Right atrium auricular region (tissue), 2 donors: Measurements from ENCODE around the gene FLT1. TPM values are rescaled to one million over a fixed set of nuclear protein-coding genes. Genes with fewer than 3 reads are reported as not detected.

Experiments
- DNase-seq: peaks from one replicate; pipeline ENCODE4 v3.0.0-alpha.2; 2019; ENCODE audit warnings: low spot score
- H3K27ac ChIP-seq, 2 donors: fragments of 200-600 bp; sonication (generic); 1 replicate in 1 of 2; 2 replicates in 1 of 2; pipeline ENCODE4 v1.5.1; 2016 to 2019
- H3K27me3 ChIP-seq, 2 donors: fragments of 200-600 bp; sonication (generic); one replicate each; pipeline versions ENCODE4 v1.5.1 to v1.6.0; 2017 to 2019
- H3K36me3 ChIP-seq: fragments of 200-600 bp; sonication (generic); one replicate; pipeline ENCODE4 v1.5.1; 2016
- H3K4me1 ChIP-seq, 2 donors: fragments of 200-600 bp; sonication (generic); one replicate each; pipeline versions ENCODE4 v1.5.1 to v1.6.0; 2017 to 2019
- H3K4me3 ChIP-seq, 2 donors: fragments of 200-600 bp; sonication (generic); 1 replicate in 1 of 2; 2 replicates in 1 of 2; pipeline ENCODE4 v1.5.1; 2017 to 2019; ENCODE audit warnings: mild to moderate bottlenecking in 1 of 2, moderate library complexity in 1 of 2
- H3K9me3 ChIP-seq, 2 donors: fragments of 200-600 bp; sonication (generic); one replicate each; pipeline ENCODE4 v1.5.1; 2019
- total RNA-seq, 2 donors: library from RNA; depleted of rRNA; stranded (reverse); fragments of >200 nt; gene quantifications; one replicate each; pipeline ENCODE4 v1.1.0, GENCODE V29; 2016
- TF ChIP-seq, protein P1 (sequence below), 2 donors: fragments of 200-600 bp; sonication (generic); IDR thresholded peaks; one replicate each; pipeline ENCODE4 v1.5.1; 2019; ENCODE audit warnings: antibody characterized with exemption in 2 of 2

FLT1 gene
- total RNA-seq, 2 donors from 2014 or later: 40.0 to 51.3 TPM

DNA sequence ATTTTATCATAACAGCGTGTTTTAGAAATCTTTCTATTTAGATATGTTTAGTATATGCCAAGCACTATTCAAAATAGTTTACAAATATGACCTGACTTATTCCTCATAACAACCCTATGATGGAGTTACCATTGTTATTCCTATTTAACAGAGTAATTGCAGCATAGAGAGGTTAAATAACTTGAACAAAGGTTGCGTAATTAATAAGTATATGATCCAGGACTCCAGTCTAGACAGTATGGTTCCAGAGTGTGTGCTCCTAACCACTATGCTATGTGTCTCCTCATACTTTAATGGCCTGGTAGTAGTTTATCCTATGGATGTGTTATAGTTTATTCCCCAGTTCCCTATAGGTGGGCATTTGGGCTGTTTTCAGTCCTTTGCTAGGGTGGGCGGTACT, 211.3 kb downstream of the FLT1 start:
- Histone ChIP-seq H3K4me1 (no peaks in the 10 kb centered on the region), H3K27ac (no peak overlapping the region), H3K9me3 (no peaks in the 10 kb centered on the region), H3K4me3 (no peak overlapping the region), H3K36me3 (peaks cover 61% of the 10 kb centered on the region), H3K27me3 (no peaks in the 10 kb centered on the region)
- TF ChIP-seq, protein P1, sequence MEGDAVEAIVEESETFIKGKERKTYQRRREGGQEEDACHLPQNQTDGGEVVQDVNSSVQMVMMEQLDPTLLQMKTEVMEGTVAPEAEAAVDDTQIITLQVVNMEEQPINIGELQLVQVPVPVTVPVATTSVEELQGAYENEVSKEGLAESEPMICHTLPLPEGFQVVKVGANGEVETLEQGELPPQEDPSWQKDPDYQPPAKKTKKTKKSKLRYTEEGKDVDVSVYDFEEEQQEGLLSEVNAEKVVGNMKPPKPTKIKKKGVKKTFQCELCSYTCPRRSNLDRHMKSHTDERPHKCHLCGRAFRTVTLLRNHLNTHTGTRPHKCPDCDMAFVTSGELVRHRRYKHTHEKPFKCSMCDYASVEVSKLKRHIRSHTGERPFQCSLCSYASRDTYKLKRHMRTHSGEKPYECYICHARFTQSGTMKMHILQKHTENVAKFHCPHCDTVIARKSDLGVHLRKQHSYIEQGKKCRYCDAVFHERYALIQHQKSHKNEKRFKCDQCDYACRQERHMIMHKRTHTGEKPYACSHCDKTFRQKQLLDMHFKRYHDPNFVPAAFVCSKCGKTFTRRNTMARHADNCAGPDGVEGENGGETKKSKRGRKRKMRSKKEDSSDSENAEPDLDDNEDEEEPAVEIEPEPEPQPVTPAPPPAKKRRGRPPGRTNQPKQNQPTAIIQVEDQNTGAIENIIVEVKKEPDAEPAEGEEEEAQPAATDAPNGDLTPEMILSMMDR (IDR thresholded peaks at IDR 0.05): no peak
- no peak for DNase-seq

DNA sequence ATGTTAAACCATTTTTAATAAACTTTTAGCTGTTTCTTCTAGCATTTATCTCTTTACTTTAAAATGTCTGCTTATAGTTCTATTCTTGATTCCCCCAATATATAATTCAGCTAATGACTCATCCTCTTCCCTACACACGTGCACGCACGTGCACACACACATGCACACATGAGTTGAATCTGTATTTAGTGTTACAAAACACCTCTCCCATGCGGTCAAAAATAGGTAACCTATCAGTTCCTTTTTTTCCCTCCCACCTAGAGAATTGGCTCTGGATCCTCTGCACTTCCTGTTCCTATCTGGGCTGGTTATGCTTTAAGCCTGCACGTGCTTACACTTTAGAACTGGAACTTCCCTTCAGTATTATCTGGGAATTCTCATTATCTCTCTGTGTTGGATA, 212.5 kb downstream of the FLT1 start:
- Histone ChIP-seq H3K27me3 (no peaks in the 10 kb centered on the region), H3K36me3 (peaks cover 55% of the 10 kb centered on the region), H3K27ac (no peak overlapping the region), H3K4me1 (no peaks in the 10 kb centered on the region), H3K4me3 (no peak overlapping the region), H3K9me3 (no peaks in the 10 kb centered on the region)
- TF ChIP-seq, protein P1 (IDR thresholded peaks at IDR 0.05): no peak
- DNase-seq: no peak

DNA sequence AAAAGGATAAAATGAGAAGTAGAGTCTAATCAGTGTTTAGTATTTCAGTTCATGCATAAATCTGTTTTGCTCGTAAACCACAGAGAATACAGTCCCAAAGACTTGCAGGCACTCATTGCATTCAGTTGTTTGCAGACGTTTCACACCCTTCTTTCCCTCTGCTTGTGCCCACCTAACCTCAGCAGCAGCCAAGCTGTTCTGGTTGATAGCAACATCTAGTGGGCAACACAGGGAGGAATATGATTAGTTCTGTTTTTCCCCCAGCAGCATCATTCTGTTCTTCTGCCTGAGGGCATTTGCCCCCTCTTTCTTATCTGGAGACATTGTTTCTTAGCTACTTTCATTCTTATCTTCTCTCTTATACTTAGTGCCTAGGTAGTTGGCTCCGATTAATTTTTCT, 221.0 kb downstream of the FLT1 start:
- no peak for DNase-seq
- Histone ChIP-seq H3K4me1 (no peaks in the 10 kb centered on the region), H3K27ac (no peak overlapping the region), H3K36me3 (peaks cover 15% of the 10 kb centered on the region), H3K9me3 (no peaks in the 10 kb centered on the region), H3K27me3 (no peaks in the 10 kb centered on the region), H3K4me3 (no peak overlapping the region)
- TF ChIP-seq, protein P1 (IDR thresholded peaks at IDR 0.05): no peak

DNA sequence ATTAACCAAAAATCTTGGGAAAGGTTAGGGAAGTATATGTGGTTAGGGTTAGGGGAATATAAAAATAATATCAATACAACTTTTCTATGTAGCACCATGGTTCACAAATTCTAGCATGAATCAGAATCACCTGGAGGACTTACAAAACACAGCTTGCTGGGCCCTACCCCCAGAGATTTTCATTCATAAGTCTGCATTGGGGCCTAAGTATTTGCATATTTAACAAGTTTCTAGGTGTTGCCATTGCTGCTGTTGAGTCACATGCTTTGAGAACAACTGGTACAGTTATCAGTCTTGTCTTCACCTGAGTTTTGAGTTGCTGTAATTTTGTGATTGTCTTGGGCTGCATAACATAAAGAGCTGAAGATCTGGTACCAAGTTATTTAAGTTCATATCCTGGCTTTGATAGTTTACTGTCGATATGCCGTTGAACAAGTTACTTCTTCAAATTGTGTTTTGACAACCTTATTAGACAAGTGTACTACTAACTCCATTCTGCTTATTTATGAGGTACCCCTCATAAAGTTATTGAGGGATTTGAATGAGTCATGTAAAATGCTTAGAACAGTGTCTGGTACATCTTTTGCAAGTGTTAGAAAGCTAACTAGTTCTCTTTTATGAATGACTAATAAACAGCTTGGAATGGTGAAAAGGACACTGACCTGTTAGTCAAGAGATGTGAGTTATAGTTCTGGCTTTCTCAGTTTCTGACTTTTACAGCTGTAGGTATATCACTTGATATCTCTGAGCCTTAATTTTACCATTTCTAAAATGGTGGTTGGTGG, 223.7 kb downstream of the FLT1 start:
- H3K9me3 ChIP-seq: no peaks in the 10 kb centered on the region
- no peaks in the 10 kb centered on the region for H3K4me1 ChIP-seq
- H3K36me3 ChIP-seq: peaks cover 24% of the 10 kb centered on the region
- H3K27me3 ChIP-seq: no peaks in the 10 kb centered on the region
- TF ChIP-seq, protein P1 (IDR thresholded peaks at IDR 0.05): no peak
- DNase-seq: no peak
- H3K27ac ChIP-seq: no peak overlapping the region
- no peak overlapping the region for H3K4me3 ChIP-seq

DNA sequence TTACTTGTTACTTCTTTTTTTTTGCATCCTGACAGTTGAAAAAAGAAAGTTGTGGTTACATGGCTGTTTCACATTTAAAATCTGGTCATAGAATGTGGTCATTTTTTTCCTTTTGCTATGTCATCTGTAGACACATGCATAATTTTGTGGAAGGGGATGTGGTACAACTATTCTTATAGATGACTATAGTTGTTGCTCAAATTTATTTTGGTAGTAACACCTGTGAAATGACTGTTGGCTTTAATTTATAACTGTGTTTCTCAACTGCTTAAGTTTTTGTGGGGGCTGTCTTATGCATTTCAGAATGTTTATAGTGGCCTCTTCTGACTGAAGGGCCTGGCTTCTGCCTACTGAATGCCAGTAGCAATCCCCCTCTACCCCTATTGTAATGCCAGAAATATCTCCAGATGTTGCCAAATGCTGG, 226.1 kb downstream of the FLT1 start:
- no peaks in the 10 kb centered on the region for H3K9me3 ChIP-seq

More for the DNA sequence above, 226.1 kb downstream of the FLT1 start:
- no peaks in the 10 kb centered on the region for H3K27me3 ChIP-seq
- no peak overlapping the region for H3K27ac ChIP-seq
- no peak for DNase-seq
- H3K36me3 ChIP-seq: peaks cover 30% of the 10 kb centered on the region
- no peaks in the 10 kb centered on the region for H3K4me1 ChIP-seq
- no peak overlapping the region for H3K4me3 ChIP-seq
- TF ChIP-seq, protein P1 (IDR thresholded peaks at IDR 0.05): no peak
